Ecto neural progenitor cell (in vitro differentiated cells): Measurements from ENCODE around the gene IGFBP6.

Experiments used
- DNase-seq: peaks from one replicate; pipeline ENCODE4 v3.0.0-alpha.2; 2018; ENCODE audit warnings: low spot score

Gene IGFBP6, protein sequence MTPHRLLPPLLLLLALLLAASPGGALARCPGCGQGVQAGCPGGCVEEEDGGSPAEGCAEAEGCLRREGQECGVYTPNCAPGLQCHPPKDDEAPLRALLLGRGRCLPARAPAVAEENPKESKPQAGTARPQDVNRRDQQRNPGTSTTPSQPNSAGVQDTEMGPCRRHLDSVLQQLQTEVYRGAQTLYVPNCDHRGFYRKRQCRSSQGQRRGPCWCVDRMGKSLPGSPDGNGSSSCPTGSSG

DNA sequence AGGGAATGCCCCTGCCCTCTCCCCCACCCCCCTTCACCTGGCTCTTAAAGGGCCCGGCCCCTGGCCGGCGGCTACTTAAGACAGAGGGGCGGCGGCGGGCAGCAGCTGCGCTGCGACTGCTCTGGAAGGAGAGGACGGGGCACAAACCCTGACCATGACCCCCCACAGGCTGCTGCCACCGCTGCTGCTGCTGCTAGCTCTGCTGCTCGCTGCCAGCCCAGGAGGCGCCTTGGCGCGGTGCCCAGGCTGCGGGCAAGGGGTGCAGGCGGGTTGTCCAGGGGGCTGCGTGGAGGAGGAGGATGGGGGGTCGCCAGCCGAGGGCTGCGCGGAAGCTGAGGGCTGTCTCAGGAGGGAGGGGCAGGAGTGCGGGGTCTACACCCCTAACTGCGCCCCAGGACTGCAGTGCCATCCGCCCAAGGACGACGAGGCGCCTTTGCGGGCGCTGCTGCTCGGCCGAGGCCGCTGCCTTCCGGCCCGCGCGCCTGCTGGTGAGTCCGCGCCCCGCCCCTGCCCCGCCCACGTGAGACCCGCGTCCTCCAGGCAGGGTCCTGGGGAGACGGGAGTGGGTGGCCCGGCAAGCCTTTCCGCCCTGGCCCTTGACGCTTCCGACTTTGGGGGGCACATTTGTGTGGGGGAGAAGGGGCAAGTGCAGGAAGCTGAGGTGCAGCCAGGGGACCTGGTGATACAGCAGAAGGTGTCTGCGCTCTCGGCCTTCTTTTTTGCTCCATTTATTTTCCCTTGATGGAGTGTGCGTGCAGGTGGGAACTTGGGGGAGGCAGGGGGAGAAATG is at the start of gene IGFBP6:
IGFBP6 (plus strand) TSS at position 104 of the 790 bp plus-strand sequence; CDS start at position 155, 51 bp downstream.
- DNase-seq, result peak; percentile 82

DNA sequence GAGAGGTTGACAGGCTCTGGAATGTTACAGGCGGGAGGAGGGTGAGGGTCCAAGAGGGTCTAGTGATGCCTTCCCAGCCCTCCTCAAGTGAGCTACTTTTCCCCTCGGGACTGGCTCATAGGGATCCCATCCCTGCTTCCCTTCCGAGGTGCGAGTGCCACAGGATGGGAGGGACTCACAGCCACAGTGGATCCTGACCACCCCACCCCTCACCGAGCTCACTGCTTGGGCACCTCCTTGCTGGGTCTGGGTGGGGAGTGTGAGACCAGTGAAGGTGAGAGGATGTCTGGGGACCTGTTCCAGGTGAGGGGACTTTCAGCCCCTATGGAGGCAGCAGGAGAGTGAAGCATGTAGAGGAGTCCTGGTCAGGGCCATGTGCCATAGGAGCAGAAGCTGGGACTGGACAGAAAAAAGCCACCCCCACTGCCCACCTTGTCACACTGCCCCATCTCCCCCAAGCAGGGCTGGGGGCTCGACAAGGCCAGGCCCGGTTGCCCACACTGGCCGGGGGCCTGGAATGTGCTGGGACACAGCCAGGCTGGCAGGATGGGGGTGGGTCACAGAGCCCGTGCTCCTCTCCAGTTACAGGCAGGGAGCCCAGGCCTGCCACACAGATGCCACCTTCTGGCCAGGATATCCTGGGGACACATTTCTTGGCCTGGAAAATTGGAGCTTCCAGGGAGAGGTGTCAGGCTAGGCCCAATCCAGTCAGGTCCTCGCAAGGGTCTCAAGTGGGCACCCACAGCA is 49.3 kb upstream of the IGFBP6 start:
- no peak for DNase-seq

DNA sequence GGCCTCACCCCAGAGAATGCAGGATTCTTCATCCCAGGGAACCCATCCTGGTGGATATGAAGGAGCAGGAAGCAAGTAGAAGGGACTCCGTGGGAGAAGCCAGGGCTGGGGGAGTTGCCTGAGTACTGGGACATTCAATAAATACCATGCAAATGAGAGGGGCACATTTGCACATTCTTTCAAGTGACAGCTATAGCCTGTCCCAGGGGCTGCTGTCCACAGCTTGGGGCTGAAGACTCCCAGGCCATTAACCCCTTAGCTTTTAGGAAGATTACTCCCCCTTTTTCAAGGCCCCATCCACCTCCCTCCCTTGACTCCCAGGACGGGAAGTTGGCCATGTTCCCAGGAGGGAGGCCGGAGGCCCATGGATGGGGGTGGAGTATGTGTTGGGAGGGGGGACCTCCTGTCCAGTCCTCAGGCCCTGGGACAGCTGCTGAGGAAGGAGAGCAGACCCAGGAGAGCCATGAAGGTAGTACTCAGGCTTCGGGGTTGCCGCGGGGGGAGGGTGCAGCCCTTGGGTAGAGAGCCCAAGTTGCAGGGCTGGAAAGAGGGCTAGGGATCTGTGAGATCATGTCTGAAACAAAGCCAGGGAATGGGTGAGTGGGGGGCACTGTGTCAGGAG is 48.6 kb upstream of the IGFBP6 start:
- peak; percentile 71 for DNase-seq

DNA sequence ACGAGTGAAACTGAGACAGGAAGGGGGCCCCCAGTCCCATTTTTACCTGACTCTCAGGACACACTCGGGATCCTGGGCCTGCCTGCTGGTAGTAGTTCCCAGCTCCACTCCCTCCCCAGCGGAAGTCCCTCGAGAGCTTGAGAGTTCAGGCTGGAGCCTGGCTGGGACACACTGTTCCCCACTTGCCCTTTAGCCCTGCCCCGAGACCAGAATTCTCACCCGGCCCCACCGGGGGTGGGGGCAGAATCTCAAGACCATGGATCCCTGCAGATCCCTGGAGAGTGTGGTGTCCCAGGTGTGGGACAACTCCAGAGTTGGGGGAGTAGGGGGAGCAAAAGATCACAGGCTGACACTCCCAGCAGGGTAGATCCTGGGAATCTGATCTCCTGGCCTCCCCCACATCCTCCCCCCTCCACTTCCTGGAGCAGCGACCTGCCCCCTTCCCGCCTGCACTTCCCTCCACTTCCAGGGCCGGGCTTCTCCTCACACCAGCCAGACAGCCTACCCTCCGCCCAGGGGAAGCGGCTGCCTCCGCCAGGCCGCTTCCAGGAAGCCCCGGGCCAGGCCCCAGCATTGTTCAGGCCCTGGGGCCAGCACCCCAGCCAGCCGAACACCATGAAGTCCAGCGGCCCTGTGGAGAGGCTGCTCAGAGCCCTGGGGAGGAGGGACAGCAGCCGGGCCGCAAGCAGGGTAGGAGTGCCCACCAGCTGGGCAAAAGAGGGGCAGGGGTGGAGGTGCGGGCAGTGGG is 47.7 kb upstream of the IGFBP6 start, which contains the start of gene TNS2:
TNS2 (plus strand) TSS at position 495 of the 748 bp plus-strand sequence; CDS start at position 616, 121 bp downstream.
- DNase-seq, result peak; percentile 79

DNA sequence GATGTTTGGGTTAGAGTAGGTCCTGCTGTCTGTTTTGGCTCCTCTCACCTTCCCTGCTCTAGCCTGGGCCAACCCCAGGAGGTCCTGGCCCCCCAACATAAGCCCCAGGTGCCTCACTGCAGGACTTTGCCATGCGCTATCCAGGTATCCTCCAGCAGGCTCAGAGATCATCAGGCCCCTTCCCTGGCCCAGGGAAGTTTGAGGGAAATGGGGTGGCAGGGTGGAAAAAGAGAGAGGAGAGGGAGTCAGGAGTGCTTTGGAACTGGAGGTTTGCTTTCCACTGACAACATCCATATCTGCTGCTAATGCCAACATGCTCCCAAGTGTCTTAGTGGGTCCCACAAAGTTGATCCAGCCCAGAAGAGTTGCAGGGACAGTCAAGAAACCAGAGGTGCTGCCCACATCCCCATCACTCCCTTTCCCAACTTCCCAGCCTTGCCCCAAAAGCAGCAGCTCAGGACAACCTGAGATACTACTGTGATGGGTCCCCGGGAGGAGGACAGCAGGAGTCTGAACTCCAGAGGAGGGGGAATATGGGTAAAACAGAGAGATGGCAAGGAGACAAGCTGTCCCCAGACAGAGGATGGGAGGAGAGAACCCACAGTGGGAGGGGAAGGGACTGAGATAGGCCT is 46.9 kb upstream of the IGFBP6 start:
- DNase-seq, result peak; percentile 49

DNA sequence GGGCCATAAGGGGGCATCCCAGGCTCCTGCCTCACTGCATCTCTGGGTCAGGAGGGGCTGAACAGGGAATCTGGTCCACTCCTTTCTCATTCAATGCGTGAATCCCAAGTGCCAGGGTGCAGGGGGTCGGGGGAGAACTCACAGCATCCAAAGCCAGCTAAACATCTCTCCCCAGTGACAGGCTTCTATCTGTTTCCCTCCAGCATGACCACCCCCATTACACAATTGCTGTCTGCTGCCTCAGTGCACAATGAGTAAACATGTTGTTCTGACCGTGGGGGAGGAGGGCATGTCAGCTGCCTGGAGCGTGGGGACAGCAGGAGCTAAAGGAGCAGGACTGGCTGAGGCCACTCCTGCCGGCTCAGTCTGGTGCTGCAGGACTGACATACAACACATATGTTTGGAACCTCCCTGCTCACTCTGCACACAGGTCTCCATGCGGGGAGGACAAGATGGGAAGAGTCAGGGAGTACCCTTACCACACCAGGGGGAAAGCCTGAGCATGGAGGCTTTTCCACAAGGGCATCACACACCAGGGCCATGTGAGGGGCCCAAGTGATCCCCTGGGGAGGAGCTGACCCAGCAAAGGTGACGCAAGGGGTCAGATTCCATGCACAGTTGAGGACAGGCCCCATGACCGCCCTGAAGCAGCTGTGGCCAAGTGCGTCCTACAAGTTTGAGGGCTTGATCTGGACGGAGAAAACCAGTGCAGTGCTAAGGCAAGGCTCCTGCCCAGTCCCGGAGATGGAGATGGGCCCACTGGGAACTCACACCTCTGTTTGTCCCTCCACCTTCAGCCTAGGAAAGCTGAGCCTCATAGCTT is 46.2 kb upstream of the IGFBP6 start:
- DNase-seq, result peak; percentile 57

DNA sequence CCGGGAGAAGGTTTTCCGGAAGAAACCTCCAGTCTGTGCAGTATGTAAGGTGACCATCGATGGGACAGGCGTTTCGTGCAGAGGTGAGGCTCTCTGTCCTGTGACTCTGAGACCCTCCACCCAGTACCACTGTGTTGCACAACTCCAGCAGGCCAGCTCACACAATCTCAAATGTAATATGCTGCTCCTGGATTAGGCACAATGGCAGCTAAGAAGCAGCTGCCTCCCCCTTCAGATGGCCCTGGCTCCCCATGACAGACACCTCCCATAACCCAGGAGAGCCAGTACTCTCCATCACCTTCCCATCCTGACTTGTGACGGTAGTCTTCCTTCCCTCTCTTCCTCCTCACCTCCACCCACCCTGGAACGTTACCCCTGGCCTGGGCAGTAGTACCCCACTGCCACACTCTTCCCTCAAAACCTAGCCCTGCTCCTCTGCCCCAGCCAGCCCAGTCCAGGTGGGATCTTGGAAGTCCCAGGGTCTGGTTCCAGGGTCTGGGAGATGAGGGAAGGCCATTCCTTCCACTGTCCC is 45.5 kb upstream of the IGFBP6 start:
- peak; percentile 43 for DNase-seq

DNA sequence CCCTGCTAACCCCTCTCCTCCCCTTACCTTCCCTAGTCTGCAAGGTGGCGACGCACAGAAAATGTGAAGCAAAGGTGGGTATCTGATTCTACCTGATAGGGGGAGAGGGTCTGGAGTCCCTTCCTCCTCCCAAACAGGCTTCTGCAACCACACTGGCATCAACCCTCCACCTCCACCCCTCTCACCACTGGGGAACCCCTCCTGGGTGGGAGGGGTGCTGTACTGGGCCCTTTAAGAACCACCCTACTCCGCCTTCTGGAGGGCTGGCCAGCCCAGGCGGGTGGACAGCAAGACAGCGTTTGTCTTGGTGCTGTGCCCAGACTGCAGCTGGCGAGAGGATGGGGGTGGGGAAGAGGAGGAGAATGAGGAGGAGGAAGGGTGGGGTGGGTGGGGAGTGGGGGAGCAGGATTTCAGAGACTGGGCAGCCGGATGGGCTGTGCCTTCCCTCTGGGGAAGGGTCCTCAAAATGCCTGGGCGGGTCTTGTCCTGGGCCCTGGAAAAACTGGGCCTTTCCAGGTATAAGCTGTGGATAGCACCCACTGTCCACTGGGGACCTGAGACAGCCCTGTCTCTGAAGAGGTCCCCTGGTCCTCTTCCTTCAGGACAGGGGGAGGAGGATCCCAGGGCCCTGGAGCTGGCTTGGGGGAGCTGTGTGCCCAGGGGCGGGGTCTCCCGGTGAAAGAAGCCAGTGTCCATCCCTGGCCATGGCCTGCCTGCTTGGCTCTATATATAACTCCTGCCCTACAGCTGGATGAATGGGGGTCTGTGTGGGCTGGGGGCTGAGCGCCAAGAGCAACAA is 44.8 kb upstream of the IGFBP6 start:
- peak; percentile 50 for DNase-seq

DNA sequence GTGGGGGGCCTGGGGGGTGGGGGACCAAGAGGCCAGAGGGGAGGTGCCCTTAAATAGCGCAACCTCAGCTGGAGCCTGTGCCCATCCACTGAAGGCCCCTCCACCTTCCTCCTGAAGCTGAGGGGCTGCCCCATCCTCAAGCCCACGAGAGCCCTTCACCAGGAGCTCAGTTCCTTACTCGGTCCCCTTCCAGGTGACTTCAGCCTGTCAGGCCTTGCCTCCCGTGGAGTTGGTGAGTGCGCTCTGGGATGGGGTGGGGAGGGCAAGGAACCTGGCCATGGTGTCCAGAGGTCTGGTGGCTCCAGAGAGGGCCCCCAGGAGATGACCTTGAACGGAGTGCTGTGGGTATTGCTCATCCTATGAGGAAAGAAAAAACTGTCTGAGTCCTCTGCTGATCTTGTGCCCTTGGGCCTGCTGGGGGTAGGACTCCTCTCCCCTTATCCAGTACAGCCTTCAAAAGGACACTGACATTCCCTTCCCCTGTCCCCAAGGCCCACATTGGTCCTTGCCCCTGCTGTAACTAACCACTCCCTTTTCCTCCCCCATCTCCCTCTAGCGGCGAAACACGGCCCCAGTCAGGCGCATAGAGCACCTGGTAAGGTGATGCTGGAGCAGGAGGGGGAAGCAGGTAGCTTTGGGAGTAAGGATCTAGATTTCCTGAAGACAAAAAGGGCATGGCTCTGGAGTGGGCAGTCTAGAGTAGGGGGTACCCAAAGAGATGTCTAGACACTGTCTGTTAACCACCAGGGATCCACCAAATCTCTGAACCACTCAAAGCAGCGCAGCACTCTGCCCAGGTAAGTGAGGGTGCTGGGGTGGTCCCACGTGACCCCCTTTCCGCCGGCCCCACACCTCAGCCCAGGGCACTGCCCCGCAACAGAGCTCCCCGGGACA is 44.0 kb upstream of the IGFBP6 start:
- DNase-seq, result peak; percentile 71

DNA sequence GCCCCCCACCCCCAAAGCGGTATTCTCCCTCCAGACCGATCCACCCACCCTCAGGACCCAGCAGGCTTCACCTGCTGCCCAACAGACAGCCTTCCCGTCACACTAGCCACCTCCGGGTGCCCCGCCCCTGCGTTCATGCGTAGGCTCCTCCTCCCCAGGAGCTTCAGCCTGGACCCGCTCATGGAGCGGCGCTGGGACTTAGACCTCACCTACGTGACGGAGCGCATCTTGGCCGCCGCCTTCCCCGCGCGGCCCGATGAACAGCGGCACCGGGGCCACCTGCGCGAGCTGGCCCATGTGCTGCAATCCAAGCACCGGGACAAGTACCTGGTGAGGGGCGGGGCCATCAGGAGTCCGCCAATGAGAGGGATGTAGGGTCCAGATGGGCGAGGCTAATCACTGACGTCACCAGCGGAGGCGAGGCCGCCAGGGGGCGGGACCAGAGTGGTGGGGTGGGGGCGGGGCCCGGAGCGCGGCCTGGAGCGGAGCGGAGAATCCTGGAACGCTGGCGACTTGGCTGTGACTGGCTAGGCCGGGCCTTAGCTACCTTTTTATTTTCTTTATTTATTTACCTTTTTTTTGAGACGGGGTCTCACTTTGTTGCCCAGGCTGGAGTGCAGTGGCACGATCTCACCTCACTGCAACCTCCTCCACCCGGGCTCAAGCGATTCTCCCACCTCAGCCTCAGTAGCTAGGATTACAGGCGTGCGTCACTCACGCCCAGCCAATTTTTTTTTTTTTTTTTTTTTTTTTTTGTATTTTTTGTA is 43.2 kb upstream of the IGFBP6 start:
- peak; percentile 99 for DNase-seq

DNA sequence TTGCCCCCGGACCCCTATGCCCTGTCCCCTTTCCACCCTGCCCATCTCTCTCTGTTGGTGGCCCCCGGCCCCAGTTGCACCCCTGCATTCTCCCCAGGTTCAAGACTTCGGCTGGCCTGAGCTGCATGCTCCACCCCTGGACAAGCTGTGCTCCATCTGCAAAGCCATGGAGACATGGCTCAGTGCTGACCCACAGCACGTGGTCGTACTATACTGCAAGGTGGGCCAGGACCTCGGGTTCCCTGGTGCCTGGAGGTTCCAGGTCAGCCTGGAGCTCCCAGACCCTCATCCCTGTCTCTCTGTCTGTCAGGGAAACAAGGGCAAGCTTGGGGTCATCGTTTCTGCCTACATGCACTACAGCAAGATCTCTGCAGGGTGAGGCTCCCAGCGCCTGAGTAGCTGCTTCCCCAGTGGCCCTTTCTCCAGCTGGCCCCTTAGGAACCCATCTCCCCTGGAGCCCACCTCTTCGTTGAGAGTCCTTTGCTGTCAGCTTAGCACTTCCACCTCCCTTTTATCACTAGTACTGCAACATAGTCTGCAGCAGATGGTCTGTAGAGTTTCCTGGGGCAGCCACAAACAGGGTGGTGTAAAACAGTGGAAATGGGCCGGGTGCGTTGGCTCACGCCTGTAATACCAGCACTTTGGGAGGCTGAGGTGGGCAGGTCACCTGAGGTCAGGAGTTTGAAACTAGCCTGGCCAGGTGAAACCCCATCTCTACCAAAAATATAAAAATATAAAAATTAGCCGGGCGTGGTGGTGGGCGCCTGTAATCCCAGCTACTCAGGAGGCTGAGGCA is 41.8 kb upstream of the IGFBP6 start:
- no peak for DNase-seq

DNA sequence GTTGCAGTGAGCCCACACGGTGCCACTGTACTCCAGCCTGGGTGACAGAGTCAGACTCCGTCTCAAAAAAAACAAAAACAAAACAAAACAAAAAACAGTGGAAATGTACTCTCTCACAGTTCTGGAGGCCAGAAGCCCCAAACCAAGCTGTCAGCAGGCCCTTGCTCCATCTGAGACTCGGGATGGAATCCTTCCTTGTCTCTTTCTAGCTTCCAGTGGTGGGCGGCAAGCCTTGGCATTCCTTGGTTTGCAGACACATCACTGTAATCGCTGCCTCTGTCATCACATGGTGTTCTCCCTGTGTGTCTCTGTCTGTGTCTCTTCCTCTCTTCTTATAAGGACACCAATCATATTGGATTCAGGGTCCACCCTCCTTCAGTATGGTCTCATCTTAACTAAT is 41.2 kb upstream of the IGFBP6 start:
- DNase-seq, result no peak

DNA sequence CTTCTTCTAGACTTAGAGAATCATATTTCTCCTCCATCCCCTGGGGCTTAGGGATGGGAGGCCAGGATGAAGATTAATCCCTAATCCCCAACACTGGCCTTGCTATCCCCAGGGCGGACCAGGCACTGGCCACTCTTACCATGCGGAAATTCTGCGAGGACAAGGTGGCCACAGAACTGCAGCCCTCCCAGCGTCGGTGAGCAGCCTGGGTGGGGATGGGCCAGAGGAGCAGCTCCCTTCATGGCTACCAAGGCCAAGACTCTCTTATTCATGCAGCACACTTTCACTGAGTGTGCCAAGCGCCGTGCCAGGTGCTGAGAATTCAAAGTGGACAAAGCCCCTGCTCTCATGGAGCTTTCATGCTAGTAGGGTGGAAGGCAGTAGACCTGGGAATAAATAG is 40.6 kb upstream of the IGFBP6 start:
- no peak for DNase-seq

DNA sequence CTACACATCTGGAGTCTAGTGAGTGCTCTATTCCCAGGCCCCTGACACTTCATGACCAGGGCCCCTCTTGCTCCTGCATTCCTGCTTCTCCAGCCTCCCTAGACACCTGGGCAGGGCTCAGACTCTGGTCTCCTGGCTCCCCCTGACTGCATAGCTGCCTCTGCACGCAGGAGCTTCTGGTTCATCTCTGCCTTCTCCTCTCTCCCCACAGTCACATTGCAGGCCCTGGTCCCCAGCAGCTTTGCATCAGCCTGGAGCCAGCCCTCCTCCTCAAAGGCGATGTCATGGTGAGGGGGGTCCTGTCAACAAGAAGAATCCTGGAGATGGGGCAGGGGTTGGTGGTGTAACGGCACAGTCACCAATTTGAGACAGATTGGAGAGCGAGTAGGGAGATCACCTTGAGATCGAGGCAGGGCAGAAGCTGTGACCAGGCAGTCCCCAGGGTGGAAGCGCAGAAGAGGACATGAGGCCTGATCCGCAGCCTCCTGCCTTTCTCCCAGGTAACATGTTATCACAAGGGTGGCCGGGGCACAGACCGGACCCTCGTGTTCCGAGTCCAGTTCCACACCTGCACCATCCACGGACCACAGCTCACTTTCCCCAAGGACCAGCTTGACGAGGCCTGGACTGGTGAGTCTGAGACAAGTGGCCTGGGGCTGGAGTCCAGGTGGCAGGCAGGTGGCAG is 39.5 kb upstream of the IGFBP6 start:
- DNase-seq, result no peak

DNA sequence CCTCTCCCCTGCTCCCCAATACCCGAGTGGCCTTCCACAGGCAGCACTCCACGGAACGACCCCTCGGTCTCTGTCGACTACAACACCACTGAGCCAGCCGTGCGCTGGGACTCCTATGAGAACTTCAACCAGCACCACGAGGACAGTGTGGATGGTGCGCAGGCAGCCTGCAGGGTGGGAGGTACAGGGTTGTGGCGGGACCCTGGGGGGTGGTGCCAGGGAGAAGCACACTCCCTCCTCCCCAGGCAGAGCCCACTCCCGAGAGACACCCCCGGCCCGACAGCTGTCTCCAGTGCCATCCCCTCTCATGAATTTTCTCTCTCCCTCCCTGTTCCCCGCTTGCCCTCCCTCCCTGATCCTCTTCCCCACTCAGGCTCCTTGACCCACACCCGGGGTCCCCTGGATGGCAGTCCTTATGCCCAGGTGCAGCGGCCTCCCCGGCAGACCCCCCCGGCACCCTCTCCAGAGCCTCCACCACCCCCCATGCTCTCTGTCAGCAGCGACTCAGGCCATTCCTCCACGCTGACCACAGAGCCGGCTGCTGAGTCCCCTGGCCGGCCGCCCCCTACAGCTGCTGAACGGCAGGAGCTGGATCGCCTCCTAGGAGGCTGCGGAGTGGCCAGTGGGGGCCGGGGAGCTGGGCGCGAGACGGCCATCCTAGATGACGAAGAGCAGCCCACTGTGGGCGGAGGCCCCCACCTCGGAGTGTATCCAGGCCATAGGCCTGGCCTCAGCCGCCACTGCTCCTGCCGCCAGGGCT is 38.6 kb upstream of the IGFBP6 start:
- no peak for DNase-seq
